WTC11 (cell line): ENCODE results near the gene NCAM2.

Experiments
- PRRX2 ChIP-seq: fragments of 250-450 bp; sonication (Bioruptor Pico); IDR thresholded peaks from 2 replicates; pipeline ENCODE4 v1.8.0; 2021; ENCODE audit warnings: mild to moderate bottlenecking
- TF ChIP-seq, protein P1 (sequence below): fragments of 250-450 bp; sonication (Bioruptor Pico); IDR thresholded peaks from 2 replicates; pipeline ENCODE4 v2.1.2; 2022; ENCODE audit warnings: mild to moderate bottlenecking, moderate library complexity
- TF ChIP-seq, protein P2 (sequence below): sonication (generic); formaldehyde crosslinking; IDR thresholded peaks from 2 replicates; pipeline ENCODE4 v1.8.1; 2023; ENCODE audit warnings: mild to moderate bottlenecking, missing genetic modification reagents, moderate library complexity

DNA sequence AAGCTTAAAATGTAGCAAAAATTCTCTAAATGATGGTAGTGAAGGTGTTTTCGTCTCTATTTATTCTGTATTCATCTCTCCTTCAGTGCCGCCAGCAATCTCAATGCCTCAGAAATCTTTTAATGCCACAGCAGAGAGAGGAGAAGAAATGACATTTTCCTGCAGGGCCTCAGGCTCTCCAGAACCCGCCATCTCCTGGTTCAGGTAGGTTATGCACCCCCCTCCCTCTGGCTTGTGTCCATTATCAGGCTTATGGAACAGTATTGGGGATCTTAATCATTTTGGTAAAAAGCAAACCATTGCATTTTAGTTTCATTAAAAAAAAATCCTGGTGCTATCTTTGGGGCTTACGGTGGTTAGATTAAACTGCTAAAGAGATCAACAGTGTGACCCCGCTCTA, 326.1 kb downstream of the NCAM2 start:
- TF ChIP-seq, protein P1, sequence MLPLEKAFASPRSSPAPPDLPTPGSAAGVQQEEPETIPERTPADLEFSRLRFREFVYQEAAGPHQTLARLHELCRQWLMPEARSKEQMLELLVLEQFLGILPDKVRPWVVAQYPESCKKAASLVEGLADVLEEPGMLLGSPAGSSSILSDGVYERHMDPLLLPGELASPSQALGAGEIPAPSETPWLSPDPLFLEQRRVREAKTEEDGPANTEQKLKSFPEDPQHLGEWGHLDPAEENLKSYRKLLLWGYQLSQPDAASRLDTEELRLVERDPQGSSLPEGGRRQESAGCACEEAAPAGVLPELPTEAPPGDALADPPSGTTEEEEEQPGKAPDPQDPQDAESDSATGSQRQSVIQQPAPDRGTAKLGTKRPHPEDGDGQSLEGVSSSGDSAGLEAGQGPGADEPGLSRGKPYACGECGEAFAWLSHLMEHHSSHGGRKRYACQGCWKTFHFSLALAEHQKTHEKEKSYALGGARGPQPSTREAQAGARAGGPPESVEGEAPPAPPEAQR (CRISPR knock-in tag): no peak
- TF ChIP-seq PRRX2 (CRISPR knock-in tag): no peak
- TF ChIP-seq, protein P2, sequence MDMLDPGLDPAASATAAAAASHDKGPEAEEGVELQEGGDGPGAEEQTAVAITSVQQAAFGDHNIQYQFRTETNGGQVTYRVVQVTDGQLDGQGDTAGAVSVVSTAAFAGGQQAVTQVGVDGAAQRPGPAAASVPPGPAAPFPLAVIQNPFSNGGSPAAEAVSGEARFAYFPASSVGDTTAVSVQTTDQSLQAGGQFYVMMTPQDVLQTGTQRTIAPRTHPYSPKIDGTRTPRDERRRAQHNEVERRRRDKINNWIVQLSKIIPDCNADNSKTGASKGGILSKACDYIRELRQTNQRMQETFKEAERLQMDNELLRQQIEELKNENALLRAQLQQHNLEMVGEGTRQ (CRISPR knock-in tag): no peak
